Epithelial cell of prostate (primary cell): ENCODE data around the gene AGBL5.

Experiments used
- DNase-seq: peaks from one replicate; pipeline ENCODE4 v3.0.0-alpha.2; 2011; ENCODE audit warnings: low read depth, low spot score
- H3K27ac ChIP-seq: fragments of 450-650 bp; 2 replicates; pipeline ENCODE4 v1.5.1; 2017; ENCODE audit warnings: mild to moderate bottlenecking

Gene AGBL5, protein sequence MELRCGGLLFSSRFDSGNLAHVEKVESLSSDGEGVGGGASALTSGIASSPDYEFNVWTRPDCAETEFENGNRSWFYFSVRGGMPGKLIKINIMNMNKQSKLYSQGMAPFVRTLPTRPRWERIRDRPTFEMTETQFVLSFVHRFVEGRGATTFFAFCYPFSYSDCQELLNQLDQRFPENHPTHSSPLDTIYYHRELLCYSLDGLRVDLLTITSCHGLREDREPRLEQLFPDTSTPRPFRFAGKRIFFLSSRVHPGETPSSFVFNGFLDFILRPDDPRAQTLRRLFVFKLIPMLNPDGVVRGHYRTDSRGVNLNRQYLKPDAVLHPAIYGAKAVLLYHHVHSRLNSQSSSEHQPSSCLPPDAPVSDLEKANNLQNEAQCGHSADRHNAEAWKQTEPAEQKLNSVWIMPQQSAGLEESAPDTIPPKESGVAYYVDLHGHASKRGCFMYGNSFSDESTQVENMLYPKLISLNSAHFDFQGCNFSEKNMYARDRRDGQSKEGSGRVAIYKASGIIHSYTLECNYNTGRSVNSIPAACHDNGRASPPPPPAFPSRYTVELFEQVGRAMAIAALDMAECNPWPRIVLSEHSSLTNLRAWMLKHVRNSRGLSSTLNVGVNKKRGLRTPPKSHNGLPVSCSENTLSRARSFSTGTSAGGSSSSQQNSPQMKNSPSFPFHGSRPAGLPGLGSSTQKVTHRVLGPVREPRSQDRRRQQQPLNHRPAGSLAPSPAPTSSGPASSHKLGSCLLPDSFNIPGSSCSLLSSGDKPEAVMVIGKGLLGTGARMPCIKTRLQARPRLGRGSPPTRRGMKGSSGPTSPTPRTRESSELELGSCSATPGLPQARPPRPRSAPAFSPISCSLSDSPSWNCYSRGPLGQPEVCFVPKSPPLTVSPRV

GRCh38 chr2:27050996-27051901 lies at the start of gene AGBL5:
AGBL5 (plus strand) TSS chr2:27051668; CDS start chr2:27052959, 1,291 bp downstream.
- DNase-seq, result peak; percentile 60
- peak within 1 kb of the TSS; percentile 76 for H3K27ac ChIP-seq

DNA sequence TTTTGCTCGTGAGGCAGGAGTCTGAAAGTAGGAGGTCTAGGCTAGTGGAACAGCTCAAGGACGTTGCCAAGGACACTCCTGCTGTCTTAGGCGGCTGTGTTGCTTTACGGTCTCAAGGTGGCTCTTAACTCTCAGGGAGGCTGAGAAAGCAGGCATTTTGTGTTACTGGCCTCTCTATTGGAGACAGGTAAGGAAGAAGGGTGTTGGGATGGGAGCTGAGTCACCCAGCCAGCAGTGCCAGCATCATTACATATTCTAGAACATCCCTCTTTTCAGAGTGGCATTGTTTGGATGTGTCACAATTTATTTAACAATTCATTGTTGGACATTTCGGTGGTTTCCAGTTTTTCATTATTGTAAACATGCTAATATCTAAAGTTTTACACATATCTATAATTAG lies 49.5 kb upstream of the AGBL5 start:
- no peak overlapping the region for H3K27ac ChIP-seq
- no peak for DNase-seq

DNA sequence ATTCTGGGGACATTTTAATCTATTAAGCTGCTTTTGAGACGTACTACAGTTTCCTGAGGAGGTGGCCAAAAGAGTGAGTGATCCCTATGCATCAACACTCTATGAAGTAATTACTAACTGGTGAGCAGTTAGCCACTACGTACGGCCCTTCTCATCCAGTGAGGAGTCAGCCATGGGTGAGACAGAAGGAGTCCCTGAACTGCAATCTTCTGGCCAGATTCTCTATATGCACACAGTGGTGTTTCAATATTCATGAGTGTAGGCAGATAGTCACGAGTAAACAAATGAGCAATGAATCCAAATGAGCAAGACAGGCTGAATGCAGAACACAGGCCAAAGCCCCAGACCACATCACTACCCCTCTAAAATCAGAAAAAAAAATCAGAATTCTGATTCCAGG lies 48.5 kb upstream of the AGBL5 start:
- no peak overlapping the region for H3K27ac ChIP-seq
- DNase-seq, result no peak

DNA sequence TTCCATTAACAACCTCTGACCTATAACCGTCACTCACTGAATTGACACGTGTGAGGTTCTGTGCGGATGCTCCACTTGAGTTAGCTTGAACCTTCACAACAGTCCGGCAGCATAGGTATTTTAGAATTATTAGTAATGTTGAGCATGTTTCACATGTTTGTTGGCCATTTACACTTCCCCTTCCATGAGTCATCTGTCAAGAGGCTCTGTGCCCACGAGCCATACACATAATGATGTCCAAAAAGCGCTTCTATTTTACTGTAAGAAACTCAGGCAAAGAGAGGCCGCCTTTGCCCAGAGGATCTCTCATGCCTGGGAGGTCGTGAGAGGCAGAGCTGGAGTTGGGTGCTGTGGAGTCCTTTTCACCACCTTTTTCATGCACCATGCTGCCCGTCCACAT lies 47.6 kb upstream of the AGBL5 start:
- DNase-seq, result no peak
- no peak overlapping the region for H3K27ac ChIP-seq

DNA sequence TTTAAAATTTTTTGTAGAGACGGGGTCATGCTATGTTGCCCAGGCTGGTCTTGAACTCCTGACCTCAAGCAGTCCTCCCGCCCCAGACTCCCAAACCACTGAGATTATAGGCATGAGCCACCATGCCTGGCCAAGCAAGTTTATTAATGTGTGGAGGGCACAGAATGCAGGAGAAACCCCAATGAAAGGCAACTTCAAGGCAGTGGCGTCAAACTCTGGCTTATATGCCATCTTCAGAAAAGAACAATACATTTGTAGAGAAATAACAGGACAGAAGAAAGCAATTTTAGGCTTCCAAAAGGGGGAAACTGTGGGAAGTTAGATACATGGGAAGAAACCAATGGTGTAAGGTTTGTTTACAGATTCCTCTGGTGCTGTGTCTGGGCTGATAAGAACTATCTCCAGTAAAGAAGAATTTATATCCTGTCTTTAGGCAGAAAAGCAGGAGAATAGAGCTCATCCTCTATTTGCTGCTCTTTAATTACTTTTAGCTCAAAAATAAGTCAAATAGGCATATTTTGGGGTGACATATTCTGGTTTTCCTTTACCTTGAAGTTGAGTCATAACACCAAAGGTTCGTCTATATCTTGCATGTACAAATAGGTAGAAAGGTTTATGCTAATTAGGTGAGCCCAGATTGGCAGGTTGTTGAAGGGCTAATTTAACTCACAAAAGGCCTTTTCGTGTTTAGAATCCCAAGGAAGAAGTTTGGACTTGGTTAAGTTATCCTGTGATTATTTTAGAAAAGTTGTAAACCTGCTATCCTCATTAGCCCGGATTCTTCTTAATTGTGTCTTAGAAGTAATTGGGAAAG lies 44.7 kb upstream of the AGBL5 start:
- no peak overlapping the region for H3K27ac ChIP-seq
- DNase-seq, result no peak

DNA sequence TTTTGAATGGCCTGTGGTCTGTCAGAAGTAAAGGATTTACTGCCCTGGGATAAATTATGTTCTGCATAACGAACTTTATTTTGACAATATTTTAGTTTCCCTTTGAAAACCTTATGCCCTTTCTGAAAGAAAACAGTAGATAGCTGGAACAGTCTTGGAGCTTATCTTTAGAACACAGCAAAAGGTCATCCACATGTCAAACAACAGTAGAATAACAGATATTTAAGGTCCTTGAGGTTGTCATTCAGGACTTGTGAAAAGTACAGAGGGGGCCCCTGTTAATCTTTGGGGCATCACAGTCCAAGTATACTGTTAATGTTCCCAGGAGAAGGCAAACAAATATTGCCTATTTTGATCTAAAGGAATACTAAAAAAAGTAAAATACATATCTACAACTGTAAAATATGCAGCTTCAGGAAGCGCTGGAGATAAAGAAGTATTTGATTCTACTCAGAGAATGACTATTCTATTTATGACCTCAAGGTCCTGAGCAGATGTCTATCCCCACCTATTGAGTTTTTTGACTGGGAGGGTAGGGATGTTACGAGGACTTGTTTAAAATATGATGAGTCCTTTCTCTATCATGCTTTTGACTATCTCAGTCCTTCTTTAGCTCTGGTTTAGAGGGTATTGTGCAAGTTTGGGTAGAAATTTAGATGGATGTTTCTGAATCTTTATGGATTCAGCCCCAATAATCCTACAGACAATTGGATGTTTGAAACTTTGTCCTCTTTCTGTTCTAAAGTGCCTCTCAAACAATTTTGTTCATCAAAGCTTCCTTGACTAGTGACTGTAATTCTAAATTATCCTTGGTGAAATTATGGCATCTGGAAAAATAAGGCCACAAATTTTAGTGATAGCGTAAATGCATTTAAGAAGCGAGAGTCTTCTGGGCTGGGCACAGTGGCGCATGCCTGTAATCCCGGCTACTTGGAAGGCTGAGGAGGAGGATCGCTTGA lies 43.8 kb upstream of the AGBL5 start:
- no peak overlapping the region for H3K27ac ChIP-seq
- DNase-seq, result no peak

GRCh38 chr2:27008678-27009077 lies 42.8 kb upstream of the AGBL5 start:
- DNase-seq, result no peak
- no peak overlapping the region for H3K27ac ChIP-seq

GRCh38 chr2:27009083-27009482 lies 42.4 kb upstream of the AGBL5 start:
- no peak overlapping the region for H3K27ac ChIP-seq
- no peak for DNase-seq

- DNase-seq, result no peak
- no peak overlapping the region for H3K27ac ChIP-seq
Observed at GRCh38 chr2:27009716-27010115, 41.8 kb upstream of the AGBL5 start.

GRCh38 chr2:27010139-27010538 lies 41.3 kb upstream of the AGBL5 start:
- H3K27ac ChIP-seq, result peak overlapping the region; percentile 30
- no peak for DNase-seq

DNA sequence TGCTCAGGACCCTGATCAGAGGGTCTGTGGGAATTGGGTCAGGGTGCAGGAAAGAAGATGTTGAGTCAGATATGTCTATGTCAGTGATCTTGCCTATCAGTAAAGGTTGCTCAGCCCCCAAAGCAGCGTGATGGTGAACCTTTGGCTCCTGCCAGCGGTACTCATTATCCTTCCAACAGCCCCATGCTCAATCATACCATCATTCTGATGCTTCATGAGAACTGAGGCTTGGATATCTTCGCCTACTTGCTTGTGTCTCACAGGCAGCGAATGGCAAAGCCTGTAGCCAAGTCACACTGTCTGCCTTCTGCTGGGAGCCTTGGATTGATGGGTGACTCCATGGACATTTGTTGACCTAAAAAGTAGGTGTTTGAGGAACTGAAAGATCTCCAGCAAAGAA lies 37.7 kb upstream of the AGBL5 start:
- no peak for DNase-seq
- no peak overlapping the region for H3K27ac ChIP-seq

- H3K27ac ChIP-seq, result no peak overlapping the region
- no peak for DNase-seq
Observed at GRCh38 chr2:27014771-27015433, 36.6 kb upstream of the AGBL5 start.

GRCh38 chr2:27016801-27017325 lies 34.6 kb upstream of the AGBL5 start:
- DNase-seq, result no peak

DNA sequence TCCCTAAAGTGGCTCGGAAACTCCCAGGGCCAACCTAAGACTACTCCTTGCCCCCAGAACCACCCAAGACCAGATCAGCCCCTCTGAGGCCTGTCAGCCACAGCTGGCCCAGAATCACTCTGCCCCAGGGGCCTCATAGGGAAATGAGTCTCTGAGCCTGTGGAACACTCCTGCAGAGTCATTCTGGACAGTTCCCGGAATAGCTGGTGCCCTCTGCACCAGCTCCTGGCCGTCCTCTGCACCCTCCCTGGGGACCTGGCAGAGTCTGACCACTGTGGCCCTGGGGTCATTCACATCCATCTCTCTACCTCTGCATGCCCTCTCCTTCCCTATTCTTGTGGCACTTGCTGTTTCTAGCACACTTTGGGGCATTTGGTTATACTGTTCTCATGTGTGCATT lies 33.3 kb upstream of the AGBL5 start:
- DNase-seq, result no peak
- no peak overlapping the region for H3K27ac ChIP-seq

More at GRCh38 chr2:27016801-27017325, 34.6 kb upstream of the AGBL5 start:
- H3K27ac ChIP-seq, result no peak overlapping the region

DNA sequence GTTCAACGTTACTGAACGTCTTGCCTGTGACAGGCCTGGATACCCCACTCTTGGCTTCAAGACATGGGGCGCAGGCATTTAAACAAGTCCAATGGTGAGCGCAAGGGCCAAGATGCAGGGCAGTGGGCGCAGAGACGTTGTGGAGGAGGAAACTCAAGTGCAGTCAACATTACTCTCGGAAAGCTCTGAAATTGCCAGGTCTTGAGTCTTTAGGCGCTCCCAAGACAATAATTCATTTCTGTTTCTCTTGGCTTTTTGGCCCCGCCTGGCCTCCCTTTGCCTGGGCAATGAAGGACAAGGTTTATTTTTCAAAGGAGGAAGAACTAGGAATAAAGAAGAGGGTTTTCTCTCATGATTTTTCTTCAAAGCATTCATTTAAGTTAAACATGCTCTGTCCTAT lies 32.0 kb upstream of the AGBL5 start:
- H3K27ac ChIP-seq, result no peak overlapping the region
- DNase-seq, result no peak

GRCh38 chr2:27019931-27020855 lies 31.3 kb upstream of the AGBL5 start:
- no peak overlapping the region for H3K27ac ChIP-seq

More at GRCh38 chr2:27019931-27020855, 31.3 kb upstream of the AGBL5 start:
- no peak for DNase-seq
